BLaER1 (cell line): ENCODE results near the gene CDK9.
"Not testable (repeated sequence)": the region's sequence is repeated elsewhere in the genome, so short reads cannot be mapped to it uniquely, and the experiment has no call there.

Experiments
- H3K27ac ChIP-seq: shearing (Covaris generic); formaldehyde crosslinking; 2 replicates; pipeline ENCODE4 v1.8.1; 2022
- H3K27me3 ChIP-seq: shearing (Covaris generic); formaldehyde crosslinking; 2 replicates; pipeline ENCODE4 v1.8.1; 2022
- H3K36me3 ChIP-seq: shearing (Covaris generic); formaldehyde crosslinking; 2 replicates; pipeline ENCODE4 v1.8.1; 2022
- H3K4me1 ChIP-seq: shearing (Covaris generic); formaldehyde crosslinking; 2 replicates; pipeline ENCODE4 v1.8.1; 2022
- H3K4me2 ChIP-seq: shearing (Covaris generic); formaldehyde crosslinking; 2 replicates; pipeline ENCODE4 v1.8.1; 2022
- H3K4me3 ChIP-seq: shearing (Covaris generic); formaldehyde crosslinking; 2 replicates; pipeline ENCODE4 v1.8.1; 2022
- H3K9ac ChIP-seq: shearing (Covaris generic); formaldehyde crosslinking; 2 replicates; pipeline ENCODE4 v1.8.1; 2022
- H3K9me3 ChIP-seq: shearing (Covaris generic); formaldehyde crosslinking; 2 replicates; pipeline ENCODE4 v1.8.1; 2022
- H4K20me1 ChIP-seq: shearing (Covaris generic); formaldehyde crosslinking; 2 replicates; pipeline ENCODE4 v1.8.1; 2022
- Cebpa-rat ChIP-seq: shearing (Covaris generic); IDR thresholded peaks from 2 replicates; pipeline ENCODE4 v1.8.1; 2022

CDK9 gene

GRCh38 chr9:127779136-127779981 lies 6.5 kb upstream of the CDK9 start:
- Histone ChIP-seq H3K9ac (peak overlapping the region; percentile 92), H3K4me2 (peak overlapping the region; percentile 88), H3K9me3 (no peaks in the 10 kb centered on the region), H3K36me3 (peaks cover 9% of the 10 kb centered on the region), H3K4me1 (peaks cover 83% of the 10 kb centered on the region), H3K4me3 (peak overlapping the region; percentile 79), H3K27me3 (no peaks in the 10 kb centered on the region), H4K20me1 (peaks cover 38% of the 10 kb centered on the region), H3K27ac (peak overlapping the region; percentile 92)
- peak; percentile 57; the same call in 1 of the 2 replicates for TF ChIP-seq Cebpa-rat

GRCh38 chr9:127780126-127780885 lies 5.5 kb upstream of the CDK9 start:
- H3K9ac ChIP-seq, result peak overlapping the region; percentile 92
- H3K4me1 ChIP-seq, result peaks cover 79% of the 10 kb centered on the region
- H3K27ac ChIP-seq, result peak overlapping the region; percentile 92
- H3K4me3 ChIP-seq, result no peak overlapping the region
- peak overlapping the region; percentile 88 for H3K4me2 ChIP-seq
- peaks cover 29% of the 10 kb centered on the region for H4K20me1 ChIP-seq
- TF ChIP-seq Cebpa-rat, result no peak
- H3K9me3 ChIP-seq, result no peaks in the 10 kb centered on the region
- no peaks in the 10 kb centered on the region for H3K27me3 ChIP-seq
- H3K36me3 ChIP-seq, result no peaks in the 10 kb centered on the region

- TF ChIP-seq Cebpa-rat, result peak; percentile 29; the same call in 1 of the 2 replicates
- Histone ChIP-seq H3K4me2 (peak overlapping the region; percentile 88), H3K27ac (peak overlapping the region; percentile 92), H3K9ac (peak overlapping the region; percentile 15; the same call in 1 of the 2 replicates), H3K4me1 (peaks cover 73% of the 10 kb centered on the region), H4K20me1 (peaks cover 23% of the 10 kb centered on the region)
- not testable (repeated sequence) for H3K27me3 ChIP-seq, H3K9me3 ChIP-seq, H3K4me3 ChIP-seq, H3K36me3 ChIP-seq
These were observed 4.9 kb upstream of the CDK9 start for GRCh38 chr9:127780909-127781308.

GRCh38 chr9:127781806-127782205 lies 4.0 kb upstream of the CDK9 start:
- Histone ChIP-seq H3K36me3 (no peaks in the 10 kb centered on the region; the same call in 1 of the 2 replicates), H3K4me3 (no peak overlapping the region), H3K27me3 (no peaks in the 10 kb centered on the region), H4K20me1 (peaks cover 29% of the 10 kb centered on the region), H3K9me3 (no peaks in the 10 kb centered on the region), H3K27ac (peak overlapping the region; percentile 47), H3K4me1 (peaks cover 69% of the 10 kb centered on the region), H3K4me2 (peak overlapping the region; percentile 88), H3K9ac (no peak overlapping the region)
- no peak for TF ChIP-seq Cebpa-rat

GRCh38 chr9:127783111-127784008 lies 2.5 kb upstream of the CDK9 start:
- Histone ChIP-seq H3K4me3 (peak overlapping the region; percentile 96), H3K4me1 (peaks cover 79% of the 10 kb centered on the region), H4K20me1 (peaks cover 44% of the 10 kb centered on the region), H3K9ac (peak overlapping the region; percentile 98), H3K27me3 (no peaks in the 10 kb centered on the region), H3K36me3 (peaks cover 15% of the 10 kb centered on the region), H3K27ac (peak overlapping the region; percentile 98), H3K9me3 (no peaks in the 10 kb centered on the region), H3K4me2 (peak overlapping the region; percentile 88)
- TF ChIP-seq Cebpa-rat, result 0 out of 2 replicates have a peak, but pooled peaks have one; percentile 22

GRCh38 chr9:127785023-127785932 lies 556 bp upstream of the CDK9 start:
- H3K27me3 ChIP-seq, result no peaks in the 10 kb centered on the region
- peak overlapping the region; percentile 96 for H3K4me3 ChIP-seq
- no peaks in the 10 kb centered on the region for H3K9me3 ChIP-seq
- H3K9ac ChIP-seq, result peak overlapping the region; percentile 98
- peak overlapping the region; percentile 98 for H3K27ac ChIP-seq
- H3K4me1 ChIP-seq, result peaks cover 79% of the 10 kb centered on the region
- H3K4me2 ChIP-seq, result peak overlapping the region; percentile 88
- peaks cover 35% of the 10 kb centered on the region for H3K36me3 ChIP-seq
- H4K20me1 ChIP-seq, result peaks cover 48% of the 10 kb centered on the region
- no peak for TF ChIP-seq Cebpa-rat

- peaks cover 49% of the 10 kb centered on the region for H3K36me3 ChIP-seq
- H4K20me1 ChIP-seq, result peaks cover 55% of the 10 kb centered on the region
- H3K4me3 ChIP-seq, result peak overlapping the region; percentile 96
- H3K4me2 ChIP-seq, result peak overlapping the region; percentile 92
- H3K27ac ChIP-seq, result peak overlapping the region; percentile 98
- TF ChIP-seq Cebpa-rat, result no peak
- H3K27me3 ChIP-seq, result no peaks in the 10 kb centered on the region
- peak overlapping the region; percentile 98 for H3K9ac ChIP-seq
- H3K9me3 ChIP-seq, result no peaks in the 10 kb centered on the region
- H3K4me1 ChIP-seq, result peaks cover 79% of the 10 kb centered on the region
These were observed 905 bp downstream of the CDK9 start for GRCh38 chr9:127786773-127787104.

GRCh38 chr9:127788337-127789011 lies 2.6 kb downstream of the CDK9 start:
- Histone ChIP-seq H3K9ac (peak overlapping the region; percentile 98), H4K20me1 (peaks cover 55% of the 10 kb centered on the region), H3K9me3 (no peaks in the 10 kb centered on the region), H3K4me3 (peak overlapping the region; percentile 96), H3K4me2 (peak overlapping the region; percentile 92), H3K27ac (peak overlapping the region; percentile 98), H3K27me3 (no peaks in the 10 kb centered on the region), H3K36me3 (peaks cover 67% of the 10 kb centered on the region), H3K4me1 (peaks cover 79% of the 10 kb centered on the region)
- no peak for TF ChIP-seq Cebpa-rat
